ENCODE data around the gene ZC3H18.

ZC3H18 gene

GRCh38 chr16:88531931-88532433 is 38.2 kb upstream of the ZC3H18 start:
- no peak overlapping the region for H3K4me3 ChIP-seq (ENCODE audit: low read length)
- DNase-seq (ENCODE audit: low read depth, low spot score) = no peak

- H3K4me3 ChIP-seq (ENCODE audit: low read length) = no peak overlapping the region
- no peak for DNase-seq (ENCODE audit: low read depth, low spot score)
Observed at GRCh38 chr16:88532434-88533241, 37.6 kb upstream of the ZC3H18 start.

GRCh38 chr16:88533381-88533917 is 36.8 kb upstream of the ZC3H18 start:
- no peak for DNase-seq (ENCODE audit: low read depth, low spot score)
- no peak overlapping the region for H3K4me3 ChIP-seq (ENCODE audit: low read length)

DNA sequence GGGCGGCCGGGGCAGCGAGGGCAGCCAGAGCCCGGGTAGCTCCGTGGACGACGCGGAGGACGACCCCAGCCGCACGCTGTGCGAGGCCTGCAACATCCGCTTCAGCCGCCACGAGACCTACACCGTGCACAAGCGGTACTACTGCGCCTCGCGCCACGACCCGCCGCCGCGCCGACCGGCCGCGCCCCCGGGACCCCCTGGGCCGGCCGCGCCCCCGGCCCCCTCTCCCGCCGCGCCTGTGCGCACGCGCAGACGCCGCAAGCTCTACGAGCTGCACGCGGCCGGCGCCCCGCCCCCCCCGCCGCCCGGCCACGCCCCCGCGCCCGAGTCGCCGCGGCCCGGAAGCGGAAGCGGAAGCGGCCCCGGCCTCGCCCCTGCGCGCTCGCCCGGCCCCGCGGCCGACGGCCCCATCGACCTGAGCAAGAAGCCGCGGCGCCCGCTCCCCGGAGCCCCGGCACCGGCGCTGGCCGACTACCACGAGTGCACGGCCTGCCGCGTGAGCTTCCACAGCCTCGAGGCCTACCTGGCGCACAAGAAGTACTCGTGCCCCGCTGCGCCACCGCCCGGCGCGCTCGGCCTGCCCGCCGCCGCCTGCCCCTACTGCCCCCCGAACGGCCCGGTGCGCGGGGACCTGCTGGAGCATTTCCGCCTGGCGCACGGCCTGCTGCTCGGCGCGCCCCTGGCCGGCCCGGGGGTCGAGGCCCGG is 36.1 kb upstream of the ZC3H18 start:
- peak; percentile 48 for DNase-seq (ENCODE audit: low read depth, low spot score)

GRCh38 chr16:88534638-88535190 is 35.5 kb upstream of the ZC3H18 start:
- H3K4me3 ChIP-seq (ENCODE audit: low read length) = peak overlapping the region; percentile 56
- DNase-seq (ENCODE audit: low read depth, low spot score) = no peak

More for the DNA sequence above, 36.1 kb upstream of the ZC3H18 start:
- H3K4me3 ChIP-seq (ENCODE audit: low read length) = peak overlapping the region; percentile 56

- H3K4me3 ChIP-seq (ENCODE audit: low read length) = peak overlapping the region; percentile 56
Observed at GRCh38 chr16:88535191-88535856, 34.9 kb upstream of the ZC3H18 start.

GRCh38 chr16:88535857-88536222 is 34.4 kb upstream of the ZC3H18 start:
- no peak overlapping the region for H3K4me3 ChIP-seq (ENCODE audit: low read length)
- no peak for DNase-seq (ENCODE audit: low read depth, low spot score)

More at GRCh38 chr16:88535191-88535856, 34.9 kb upstream of the ZC3H18 start:
- DNase-seq (ENCODE audit: low read depth, low spot score) = no peak

GRCh38 chr16:88536510-88536909 is 33.7 kb upstream of the ZC3H18 start:
- no peak for DNase-seq (ENCODE audit: low read depth, low spot score)
- H3K4me3 ChIP-seq (ENCODE audit: low read length) = no peak overlapping the region

DNA sequence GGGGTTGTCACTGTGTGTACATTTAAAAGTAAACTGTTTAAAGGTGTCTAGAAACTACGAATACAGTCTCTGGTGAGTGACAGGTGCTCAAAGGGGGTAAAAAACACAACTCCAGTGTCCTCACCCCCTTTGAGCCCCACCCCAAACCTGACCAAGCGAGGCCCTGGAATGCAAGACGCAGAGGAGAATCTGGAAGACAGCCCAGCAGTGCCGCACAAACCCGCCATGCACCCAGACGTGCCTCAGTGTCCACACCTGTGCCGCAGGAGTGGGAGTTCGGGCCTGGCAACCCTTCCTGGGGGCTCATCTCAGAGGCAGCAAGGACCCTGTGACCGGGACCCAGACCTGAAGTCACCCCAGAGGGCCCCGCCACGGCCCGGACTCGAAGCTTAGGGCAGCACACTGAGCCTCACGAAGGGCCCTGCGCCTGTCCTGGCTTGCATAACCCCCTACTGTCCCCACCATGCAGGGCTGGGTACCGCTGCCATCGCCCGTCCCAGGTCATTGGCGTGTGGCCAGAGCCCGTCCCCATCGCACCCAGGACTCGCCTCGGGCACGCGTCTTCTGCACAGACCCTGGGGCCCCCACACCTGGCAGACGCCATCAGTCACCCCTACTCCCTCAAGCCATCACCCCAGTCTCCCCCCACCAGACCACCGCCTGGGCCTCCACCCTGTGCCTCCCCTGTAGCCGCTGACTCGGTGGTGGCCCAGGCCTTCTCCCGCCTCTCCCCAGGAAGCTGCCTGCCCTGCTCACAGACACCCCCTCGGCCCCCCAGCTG is 33.0 kb upstream of the ZC3H18 start:
- DNase-seq (ENCODE audit: low read depth, low spot score) = no peak

DNA sequence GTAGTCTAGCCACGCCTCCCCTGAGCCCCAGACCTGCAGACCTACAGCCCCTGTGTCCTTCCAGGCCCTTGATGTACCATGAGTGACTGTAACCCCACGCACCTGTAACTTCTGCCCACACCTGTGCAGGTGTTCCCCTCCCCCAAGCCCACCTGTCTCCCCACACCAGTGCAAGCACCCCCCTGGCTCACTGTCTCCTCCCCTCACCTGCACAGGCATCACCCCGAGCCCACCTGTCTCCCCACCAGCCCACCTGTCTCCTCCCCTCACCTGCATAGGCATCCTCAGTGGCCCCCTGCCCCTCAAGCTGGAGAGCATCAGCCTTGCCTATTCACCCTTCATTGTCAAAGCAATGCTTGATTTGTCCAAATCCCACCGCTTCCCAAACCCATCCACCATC is 32.3 kb upstream of the ZC3H18 start:
- no peak for DNase-seq (ENCODE audit: low read depth, low spot score)

More for the DNA sequence above, 33.0 kb upstream of the ZC3H18 start:
- H3K4me3 ChIP-seq (ENCODE audit: low read length) = no peak overlapping the region

GRCh38 chr16:88538366-88539060 is 31.7 kb upstream of the ZC3H18 start:
- H3K4me3 ChIP-seq (ENCODE audit: low read length) = no peak overlapping the region

More for the DNA sequence above, 32.3 kb upstream of the ZC3H18 start:
- H3K4me3 ChIP-seq (ENCODE audit: low read length) = no peak overlapping the region

DNA sequence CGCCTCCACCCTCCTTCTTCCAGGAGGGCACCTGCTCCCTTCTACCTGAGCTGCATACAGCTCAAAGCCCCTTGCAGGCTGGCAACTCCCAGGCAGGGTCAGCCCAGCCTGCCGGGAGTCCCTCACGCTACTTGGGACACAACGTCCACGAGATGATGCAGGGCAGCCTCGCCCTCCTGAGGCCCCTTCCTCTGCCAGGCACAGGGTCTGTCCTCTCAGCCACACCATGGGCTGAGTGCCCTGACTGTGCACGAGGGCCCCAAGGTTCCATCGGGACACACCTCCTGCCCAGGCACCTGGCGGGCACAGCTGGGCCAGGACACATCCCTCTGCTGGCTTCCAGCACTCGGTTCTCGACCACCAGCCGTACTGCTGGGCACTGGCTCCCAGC is 30.9 kb upstream of the ZC3H18 start:
- DNase-seq (ENCODE audit: low read depth, low spot score) = no peak
- H3K4me3 ChIP-seq (ENCODE audit: low read length) = no peak overlapping the region

More at GRCh38 chr16:88538366-88539060, 31.7 kb upstream of the ZC3H18 start:
- no peak for DNase-seq (ENCODE audit: low read depth, low spot score)

- H3K4me3 ChIP-seq (ENCODE audit: low read length) = no peak overlapping the region
- DNase-seq (ENCODE audit: low read depth, low spot score) = no peak
Observed at GRCh38 chr16:88539652-88540345, 30.4 kb upstream of the ZC3H18 start.

- H3K4me3 ChIP-seq (ENCODE audit: low read length) = no peak overlapping the region
- no peak for DNase-seq (ENCODE audit: low read depth, low spot score)
Observed at GRCh38 chr16:88540346-88540977, 29.7 kb upstream of the ZC3H18 start.

GRCh38 chr16:88541831-88542616 is 28.2 kb upstream of the ZC3H18 start:
- H3K4me3 ChIP-seq (ENCODE audit: low read length) = no peak overlapping the region
- DNase-seq (ENCODE audit: low read depth, low spot score) = no peak

GRCh38 chr16:88543230-88543813 is 26.9 kb upstream of the ZC3H18 start:
- DNase-seq (ENCODE audit: low read depth, low spot score) = no peak
- H3K4me3 ChIP-seq (ENCODE audit: low read length) = no peak overlapping the region
